Activated T-cell treated with anti-CD3 and anti-CD28 coated beads for 4 hours (primary cell): ENCODE results near the gene DDI1.
"Not testable (repeated sequence)": the region's sequence is repeated elsewhere in the genome, so short reads cannot be mapped to it uniquely, and the experiment has no call there.

Source experiments
- DNase-seq: peaks from one replicate; pipeline ENCODE4 v3.0.0-alpha.2; 2020

DDI1 gene

DNA sequence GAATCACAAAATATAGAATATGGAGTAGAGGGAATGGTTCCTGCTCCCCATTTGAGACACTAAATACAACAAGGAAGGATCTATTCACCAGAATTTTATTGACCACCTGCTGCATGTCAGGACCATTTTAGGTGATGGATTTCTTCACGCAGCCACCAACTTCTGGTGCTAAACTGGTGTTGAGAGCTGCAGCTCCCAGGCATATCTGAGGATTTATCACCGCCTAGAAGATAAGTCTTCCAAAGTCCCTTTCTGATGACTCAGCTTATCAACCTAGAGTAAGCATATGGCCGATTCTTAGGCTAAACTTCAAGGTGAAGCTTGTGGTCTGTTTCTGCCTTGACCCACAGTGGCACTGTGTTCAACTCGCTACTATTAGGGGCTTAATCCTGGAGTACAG is 6.7 kb downstream of the DDI1 start:
- no peak for DNase-seq

- DNase-seq, result no peak
Observed at GRCh38 chr11:104043678-104044239, 7.3 kb downstream of the DDI1 start.

DNA sequence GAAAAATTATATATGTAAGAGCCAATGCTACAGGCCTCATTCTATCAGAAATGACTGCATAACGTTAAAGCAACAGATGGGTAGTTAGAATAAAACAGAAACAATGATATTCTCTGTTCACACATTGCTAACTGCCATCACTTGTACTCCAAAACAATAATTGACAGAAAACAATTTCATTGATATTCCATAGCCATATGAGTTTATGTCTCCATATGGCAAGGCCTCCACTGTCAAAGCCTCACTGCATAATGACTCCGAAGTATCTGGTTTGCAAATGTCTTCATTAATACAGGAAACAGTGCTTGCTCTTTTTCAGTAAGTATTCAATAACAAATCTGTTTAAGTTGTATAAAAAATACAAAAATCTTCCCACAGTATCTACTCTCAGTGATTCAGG is 9.9 kb downstream of the DDI1 start:
- no peak for DNase-seq

- DNase-seq, result not testable (repeated sequence)
Observed at GRCh38 chr11:104046858-104047257, 10.4 kb downstream of the DDI1 start.

GRCh38 chr11:104049116-104049515 is 12.7 kb downstream of the DDI1 start:
- DNase-seq, result no peak

DNA sequence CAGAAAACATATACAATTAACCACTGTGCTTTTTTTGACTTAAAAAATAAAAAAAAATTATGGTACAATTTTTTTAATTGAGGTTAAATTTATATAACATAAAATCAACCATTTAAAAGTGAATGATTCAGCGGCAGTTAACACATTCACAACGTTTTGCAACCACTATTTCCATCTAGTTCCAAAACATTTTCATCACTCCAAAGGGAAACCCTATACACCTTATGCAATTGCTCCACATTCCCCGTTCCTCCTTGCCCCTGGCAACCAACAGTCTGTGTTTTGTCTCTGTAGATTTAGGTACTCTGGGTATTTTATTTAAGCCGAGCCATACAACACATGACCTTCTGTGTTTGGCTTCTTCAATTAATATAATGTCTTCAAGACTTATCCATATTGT is 15.3 kb downstream of the DDI1 start:
- DNase-seq, result no peak

DNA sequence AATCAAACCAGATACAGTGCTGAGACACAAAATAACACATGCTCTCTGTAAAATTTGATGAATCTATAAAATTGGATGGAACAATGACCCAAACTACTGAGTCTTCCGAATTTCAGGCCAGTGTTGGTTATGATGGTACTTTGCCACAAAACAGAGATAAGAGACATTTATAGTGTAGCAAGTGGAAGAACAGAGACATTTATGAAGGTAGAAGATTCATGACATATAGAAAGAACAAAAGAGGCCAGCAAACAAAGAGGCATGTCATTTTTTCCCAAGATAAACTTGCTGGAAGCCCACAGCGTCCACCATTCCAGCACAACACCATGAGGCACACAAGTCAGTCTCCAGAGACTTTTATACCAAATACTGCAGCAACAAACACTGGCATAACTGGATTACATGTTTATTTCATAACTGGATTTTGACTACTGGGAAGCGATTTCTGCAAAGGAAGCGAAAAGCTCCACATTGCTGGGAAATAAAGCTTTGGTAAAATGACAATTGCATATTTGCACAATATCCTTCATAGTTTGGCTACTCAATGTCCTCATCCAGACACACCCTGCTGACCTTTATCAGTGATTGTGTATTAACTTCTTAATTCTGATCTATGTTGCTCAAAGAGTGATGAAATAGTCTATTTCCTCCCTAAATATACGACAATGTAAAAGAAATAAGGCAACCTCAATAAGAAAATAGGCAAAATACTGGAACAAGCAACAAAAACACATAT is 17.5 kb downstream of the DDI1 start:
- no peak for DNase-seq

GRCh38 chr11:104054911-104055529 is 18.6 kb downstream of the DDI1 start:
- no peak for DNase-seq

- DNase-seq, result no peak
Observed at GRCh38 chr11:104055596-104055995, 19.2 kb downstream of the DDI1 start.

- no peak for DNase-seq
Observed at GRCh38 chr11:104057908-104058307, 21.5 kb downstream of the DDI1 start.

DNA sequence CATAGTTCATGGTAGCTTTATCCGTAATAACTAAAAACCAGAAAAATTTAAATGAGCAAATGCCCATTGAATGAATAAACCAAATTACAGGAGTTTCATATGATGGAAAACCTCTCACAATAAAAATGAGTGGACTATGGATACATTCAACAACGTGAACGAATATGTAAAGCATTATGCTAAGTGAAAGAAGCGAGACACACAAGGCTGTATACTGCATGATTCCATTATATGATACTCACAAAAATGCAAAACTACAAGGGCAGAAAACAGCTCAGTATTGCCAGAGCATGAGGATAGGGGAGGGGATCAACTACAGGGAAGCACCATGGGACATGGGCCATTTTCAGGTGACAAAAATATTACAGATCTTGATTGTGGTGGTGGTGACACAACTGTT is 22.2 kb downstream of the DDI1 start:
- DNase-seq, result no peak

DNA sequence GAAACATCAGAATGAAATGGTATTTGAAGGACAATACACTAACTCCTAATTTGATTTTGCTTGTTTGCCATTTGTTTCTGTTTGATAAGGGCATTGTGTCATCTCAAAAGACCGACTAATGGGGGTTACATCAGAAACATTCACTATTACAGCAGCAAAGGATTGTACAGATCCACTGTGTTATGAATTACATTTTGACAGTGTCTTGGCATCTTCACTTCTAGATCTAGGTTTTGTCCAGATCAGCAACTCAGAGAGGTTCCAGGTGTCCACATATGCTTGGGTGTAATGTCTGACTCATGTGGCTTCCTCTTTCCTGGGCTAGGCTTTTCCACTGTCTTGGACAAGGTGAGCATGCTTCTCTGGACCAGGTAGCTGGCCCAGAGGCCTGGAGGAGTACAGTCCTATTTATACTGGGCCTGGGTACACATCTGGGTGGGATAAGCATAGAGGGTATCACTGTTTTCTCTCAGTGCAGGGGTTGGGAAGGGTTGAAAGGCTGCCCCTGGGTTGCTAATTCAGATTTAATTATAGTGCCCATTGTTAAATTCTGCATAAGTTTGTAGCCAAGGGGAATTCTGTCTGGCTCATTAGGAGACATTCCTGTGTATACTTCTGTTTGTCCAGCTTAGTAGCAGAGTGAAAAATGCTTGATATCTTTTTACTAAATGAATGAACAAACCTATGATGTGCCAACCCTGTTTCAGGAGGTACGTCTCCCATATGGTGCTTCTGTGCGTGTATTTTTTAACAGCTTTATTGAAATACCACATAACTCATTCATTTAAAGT is 23.8 kb downstream of the DDI1 start:
- DNase-seq, result no peak

DNA sequence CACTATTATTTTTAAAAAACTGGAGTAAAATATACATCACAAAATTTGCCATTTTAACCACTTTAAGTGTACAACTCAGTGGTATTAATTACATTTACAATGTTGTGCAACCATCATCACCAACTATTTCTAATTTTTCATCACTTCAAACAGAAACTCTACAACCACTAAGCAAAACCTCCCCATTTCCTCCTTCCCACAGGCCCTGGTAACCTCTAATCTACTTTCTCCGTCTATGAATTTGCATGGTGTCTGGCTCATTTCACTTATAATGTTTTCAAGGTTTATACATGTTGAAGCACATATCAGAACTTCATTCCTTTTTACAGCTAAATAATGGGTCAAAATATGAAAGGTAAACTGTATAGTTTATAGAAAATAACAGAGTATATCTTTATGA is 24.4 kb downstream of the DDI1 start:
- no peak for DNase-seq

- DNase-seq, result no peak
Observed at GRCh38 chr11:104061853-104062521, 25.5 kb downstream of the DDI1 start.

- no peak for DNase-seq
Observed at GRCh38 chr11:104064034-104064630, 27.7 kb downstream of the DDI1 start.

DNA sequence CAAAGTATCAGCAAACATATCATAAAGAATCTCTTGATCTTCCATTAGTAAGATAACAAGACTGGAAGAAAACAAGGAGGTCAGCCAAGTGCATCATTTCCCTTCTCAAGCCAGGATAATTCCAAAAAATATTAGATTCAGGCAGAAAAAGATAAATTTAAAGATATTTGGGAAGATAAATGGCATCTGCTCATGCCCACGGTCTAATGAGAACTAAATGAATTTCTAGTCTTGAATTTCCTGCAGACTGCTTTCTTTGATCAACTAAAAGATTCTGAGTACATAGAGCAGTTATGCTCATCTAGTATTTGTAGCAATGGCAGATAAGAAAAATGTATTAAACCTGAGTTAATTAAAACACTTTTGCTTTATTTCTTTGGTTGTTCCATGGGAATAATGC is 31.1 kb downstream of the DDI1 start:
- DNase-seq, result no peak

DNA sequence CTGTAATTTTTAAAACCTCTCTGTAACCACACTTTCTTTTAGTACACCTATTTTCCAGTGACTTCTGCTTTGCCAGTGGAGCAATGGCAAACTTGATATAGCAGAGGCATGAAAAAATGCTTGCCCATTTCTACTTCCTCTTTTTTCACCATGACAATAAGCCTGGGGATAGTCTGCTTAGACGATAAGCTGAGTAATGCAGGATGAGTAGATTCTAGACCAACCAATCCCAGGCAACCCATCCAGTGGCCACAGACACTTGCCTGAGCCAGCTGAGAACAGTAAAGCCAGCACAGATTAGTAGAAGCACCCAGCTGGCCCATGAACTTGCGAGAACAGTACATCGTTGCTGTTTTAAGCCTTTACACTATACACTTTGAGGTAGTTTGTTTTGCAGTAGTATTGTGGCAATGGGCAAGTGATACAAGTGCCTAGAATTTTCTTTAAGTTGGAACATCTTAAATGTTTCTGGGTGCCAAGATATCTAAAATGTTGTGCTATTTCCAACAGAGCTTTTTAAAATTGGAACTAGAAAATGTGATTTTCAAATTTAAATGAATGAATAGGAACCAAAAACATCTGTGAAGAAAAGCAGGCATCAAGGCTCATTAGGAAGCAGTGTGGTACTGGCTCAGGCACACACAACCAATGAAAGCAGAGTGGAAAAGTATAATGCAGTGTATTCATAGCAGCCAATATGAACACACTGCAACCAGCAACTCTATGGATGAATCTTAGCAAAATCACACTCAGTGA is 37.7 kb downstream of the DDI1 start:
- no peak for DNase-seq

DNA sequence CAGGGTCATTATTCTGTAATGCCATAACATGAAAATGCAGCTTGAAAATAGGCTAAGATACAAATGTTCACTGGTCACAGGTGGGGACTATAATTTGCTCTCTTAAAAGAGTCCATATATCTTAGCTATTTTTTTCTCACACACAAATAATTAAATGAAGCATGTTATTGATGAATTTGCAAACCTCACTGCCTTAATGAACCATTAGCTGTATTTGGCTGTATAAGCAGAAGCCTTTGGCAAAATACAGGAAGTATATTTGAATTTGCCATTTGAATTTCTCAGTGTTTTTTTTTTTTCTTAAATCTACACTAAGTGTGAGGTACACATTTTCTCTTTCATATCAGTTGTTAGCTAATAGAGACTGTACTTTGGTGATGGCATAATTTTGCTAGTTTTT is 38.7 kb downstream of the DDI1 start:
- no peak for DNase-seq

DNA sequence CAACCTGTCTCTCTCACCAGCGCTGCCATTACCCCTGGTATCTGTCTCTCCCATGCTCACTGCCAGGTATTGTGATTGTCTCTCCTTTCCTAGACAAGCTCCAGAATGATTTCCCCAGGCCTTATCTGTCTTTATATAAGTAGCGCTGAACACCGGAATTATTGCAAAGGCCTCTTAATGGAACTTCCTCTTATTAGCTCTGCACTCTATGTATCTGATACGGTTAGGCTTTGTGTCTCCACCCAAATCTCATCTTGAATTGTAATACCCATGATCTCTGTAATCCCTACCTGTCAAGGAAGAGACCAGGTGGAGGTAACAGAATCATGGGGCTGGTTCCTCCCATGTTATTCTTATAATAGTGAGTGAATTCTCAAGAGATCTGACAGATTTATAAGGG is 39.3 kb downstream of the DDI1 start:
- no peak for DNase-seq

GRCh38 chr11:104076455-104076854 is 40.0 kb downstream of the DDI1 start:
- no peak for DNase-seq

- no peak for DNase-seq
Observed at GRCh38 chr11:104078245-104078644, 41.8 kb downstream of the DDI1 start.

- DNase-seq, result no peak
Observed at GRCh38 chr11:104078995-104079394, 42.6 kb downstream of the DDI1 start.
